HG03139 (cell line): ENCODE data around the gene SIVA1.

Experiments used
- ATAC-seq: cut with Tn5 transposase; IDR thresholded peaks from one replicate; pipeline ENCODE4 v1.9.1; 2021; ENCODE audit not compliant: unreplicated experiment

Gene SIVA1

DNA sequence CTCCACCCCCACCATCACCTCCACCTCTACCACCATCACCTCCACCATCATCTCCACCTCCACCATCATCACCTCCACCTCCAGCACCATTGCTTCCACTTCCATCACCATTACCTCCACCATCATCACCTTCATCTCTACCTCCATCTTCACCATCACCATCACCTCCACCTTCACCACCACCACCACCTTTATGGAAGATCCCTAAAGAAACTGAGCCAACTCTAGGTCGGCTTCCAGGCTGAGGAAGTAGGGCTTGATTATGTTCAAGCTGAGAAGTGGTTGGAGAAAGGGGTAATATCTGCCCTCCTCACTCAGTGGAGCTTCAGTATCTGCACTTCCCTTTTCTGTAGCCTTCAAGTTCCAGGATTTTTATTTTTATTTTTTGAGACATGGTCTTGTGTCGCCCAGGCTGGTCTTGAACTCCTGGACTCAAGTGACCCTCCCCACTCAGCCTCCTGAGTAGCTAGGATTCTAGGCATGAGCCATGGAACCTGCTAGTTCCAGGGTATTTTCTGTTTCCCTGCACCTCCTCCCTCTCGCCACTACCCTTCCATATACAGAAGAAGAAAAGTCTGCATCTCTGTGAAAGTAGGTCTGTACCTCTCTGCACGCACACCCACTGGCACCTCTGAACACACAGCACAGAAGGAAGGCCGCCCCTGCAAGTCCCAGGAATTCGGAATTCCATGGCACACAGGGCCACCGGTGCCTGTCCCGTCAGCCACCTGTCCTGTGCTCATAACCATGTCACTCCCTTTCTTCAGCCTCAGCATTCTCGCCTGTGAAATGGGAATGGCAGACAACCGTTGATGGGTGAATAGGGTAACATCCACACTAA is 53.9 kb downstream of the SIVA1 start:
- ATAC-seq = no peak

DNA sequence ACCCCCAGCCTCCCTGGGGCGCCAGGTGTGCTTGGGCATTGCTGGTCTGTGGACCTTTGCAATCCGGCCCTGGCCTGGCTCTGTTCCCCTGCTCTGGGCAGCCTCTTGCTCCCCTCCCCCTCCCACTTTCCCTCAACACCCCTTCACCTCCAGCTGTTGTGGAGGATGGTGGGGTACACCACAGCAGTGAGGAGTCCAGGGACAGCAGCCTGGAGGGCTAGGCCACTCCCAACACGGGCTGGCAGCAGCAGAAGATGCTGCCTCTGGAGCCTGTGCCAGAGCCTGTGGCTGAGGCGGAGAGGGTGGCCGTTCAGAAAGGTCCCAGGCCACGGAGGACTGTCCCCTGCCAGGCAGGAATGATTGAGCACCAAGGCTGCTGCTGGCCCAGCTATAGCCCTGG is 55.5 kb downstream of the SIVA1 start:
- ATAC-seq = no peak
